Erythroblast (primary cell): ENCODE results near the gene RAB43.
A peak's percentile ranks its signal among the peaks of the same experiment; 100 is the strongest.
"Not testable (repeated sequence)": the region's sequence is repeated elsewhere in the genome, so short reads cannot be mapped to it uniquely, and the experiment has no call there.

Experiments
- DNase-seq, 2 experiments: peaks; one replicate each; lab custom pipeline; 2025; lab: John Stamatoyannopoulos, UW
- GATA1 ChIP-seq: IDR thresholded peaks from 2 replicates; pipeline ENCODE4 v1.6.1; 2011; ENCODE audit warnings: low read depth, mild to moderate bottlenecking, control low read depth, low read length, moderate library complexity
- POLR2A ChIP-seq: IDR thresholded peaks from 2 replicates; pipeline ENCODE4 v1.6.1; 2011; ENCODE audit warnings: mild to moderate bottlenecking, low read length

RAB43 gene

DNA sequence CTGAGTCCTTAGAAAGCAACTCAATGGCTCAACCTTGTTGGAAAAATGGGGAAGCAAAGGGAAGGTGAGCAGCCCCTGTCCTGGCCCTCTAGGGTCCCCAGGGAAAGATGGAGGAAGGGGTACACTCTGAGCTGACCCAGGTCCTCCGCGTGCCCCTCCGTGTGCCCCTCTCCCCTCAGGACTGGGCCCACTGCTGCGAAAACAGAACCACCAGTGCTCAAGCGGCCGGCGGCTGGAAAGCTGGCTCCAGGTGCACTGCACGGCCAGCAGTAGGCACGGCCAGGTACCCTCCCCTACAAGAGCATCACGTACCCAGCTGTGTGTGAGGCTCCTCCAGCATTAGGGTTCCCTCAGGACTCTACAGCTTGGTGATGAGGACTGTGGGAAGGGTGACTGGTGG, 26.3 kb downstream of the RAB43 start:
- no peak for DNase-seq
- TF ChIP-seq POLR2A (no peak), GATA1 (no peak)

DNA sequence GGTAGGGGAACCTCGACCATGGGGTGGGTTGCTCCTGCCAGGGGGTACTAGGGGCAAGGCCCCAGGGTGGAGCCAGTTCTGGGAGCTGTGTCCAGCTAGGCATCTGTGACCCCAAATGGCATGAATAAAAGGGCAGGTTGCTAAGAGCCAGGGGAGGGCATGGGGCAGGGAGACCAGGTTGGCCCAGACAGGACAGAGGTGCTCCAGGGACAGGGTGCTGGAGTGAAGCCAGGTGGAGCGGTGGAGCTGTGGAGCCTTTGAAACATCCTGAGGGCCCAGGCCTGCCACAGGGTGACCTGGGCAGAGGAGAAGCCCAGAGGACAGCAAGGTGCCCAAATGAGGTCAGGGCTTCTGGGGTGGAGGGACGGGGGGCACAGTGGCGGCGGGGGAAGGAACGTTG, 33.3 kb downstream of the RAB43 start:
- not testable (repeated sequence) for DNase-seq

DNA sequence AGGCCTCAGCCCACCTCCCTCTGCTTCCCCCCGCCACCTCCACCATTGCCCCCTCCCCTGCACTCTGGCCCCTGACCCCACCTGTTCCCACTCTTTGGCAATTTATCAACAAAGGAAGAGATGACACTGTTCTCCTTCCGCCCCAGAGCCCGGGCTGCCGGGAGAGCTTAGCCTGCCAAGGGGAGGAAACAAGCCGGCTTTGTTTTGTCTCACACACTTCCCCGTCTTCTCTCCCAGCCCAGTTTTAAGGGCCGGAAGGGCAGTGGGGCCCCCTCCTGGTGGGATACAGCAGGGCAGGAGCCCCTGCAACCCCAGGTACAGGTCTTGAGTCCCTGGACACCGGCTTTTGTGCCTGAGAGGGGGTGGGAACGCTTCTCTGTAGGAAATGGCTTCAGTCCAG, 33.7 kb downstream of the RAB43 start:
- peak; percentile 65 to 78 for DNase-seq

DNA sequence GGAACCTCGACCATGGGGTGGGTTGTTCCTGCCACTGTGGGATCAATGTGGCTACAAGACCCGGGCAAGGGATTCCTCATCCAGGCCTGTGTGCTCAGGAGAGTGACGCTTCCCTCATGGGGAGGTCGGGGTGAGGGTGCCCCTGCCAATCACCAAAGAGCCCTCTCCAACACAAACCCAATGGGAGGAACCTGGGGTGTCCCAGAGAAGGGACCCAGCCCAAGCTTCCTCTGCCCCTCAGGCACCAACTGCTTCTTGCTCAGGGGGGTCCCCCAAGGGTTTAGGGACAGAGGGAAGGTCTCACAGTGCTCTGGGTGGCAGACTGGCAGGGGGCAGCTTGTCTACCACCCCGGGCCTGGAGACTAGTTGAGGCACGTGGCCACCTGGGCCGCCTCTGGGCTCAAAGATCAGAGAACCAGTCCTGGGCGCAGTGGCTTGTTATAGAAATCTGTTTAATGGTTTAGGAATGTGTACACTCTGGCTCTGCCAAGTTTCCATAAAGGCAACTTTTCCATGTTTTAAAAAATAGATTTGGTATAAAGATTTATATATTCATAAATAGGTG, 34.4 kb downstream of the RAB43 start:
- DNase-seq: no peak
- TF ChIP-seq POLR2A: no peak
- no peak for TF ChIP-seq GATA1

DNA sequence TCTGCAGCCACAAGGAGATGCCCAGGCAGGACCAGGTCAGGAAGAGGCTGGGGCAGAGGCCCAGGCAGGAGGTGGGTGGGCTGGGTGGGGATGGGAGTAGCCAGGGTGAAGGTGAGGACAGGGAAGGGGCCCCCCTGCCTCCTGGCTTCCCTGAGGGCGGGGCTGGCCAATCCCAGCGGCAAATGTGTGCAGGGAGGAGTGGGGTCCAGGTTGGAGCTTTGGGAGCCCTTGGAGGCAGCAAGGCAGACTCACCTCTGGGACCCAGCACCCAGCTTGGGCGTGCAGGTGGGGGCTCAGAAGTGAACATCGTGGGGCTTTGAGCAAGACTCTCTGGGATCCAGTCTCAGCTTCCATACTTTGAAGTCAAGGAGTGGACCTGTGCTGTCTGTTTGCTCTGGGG, 35.8 kb downstream of the RAB43 start:
- no peak for DNase-seq
- TF ChIP-seq POLR2A (no peak), GATA1 (no peak)

DNA sequence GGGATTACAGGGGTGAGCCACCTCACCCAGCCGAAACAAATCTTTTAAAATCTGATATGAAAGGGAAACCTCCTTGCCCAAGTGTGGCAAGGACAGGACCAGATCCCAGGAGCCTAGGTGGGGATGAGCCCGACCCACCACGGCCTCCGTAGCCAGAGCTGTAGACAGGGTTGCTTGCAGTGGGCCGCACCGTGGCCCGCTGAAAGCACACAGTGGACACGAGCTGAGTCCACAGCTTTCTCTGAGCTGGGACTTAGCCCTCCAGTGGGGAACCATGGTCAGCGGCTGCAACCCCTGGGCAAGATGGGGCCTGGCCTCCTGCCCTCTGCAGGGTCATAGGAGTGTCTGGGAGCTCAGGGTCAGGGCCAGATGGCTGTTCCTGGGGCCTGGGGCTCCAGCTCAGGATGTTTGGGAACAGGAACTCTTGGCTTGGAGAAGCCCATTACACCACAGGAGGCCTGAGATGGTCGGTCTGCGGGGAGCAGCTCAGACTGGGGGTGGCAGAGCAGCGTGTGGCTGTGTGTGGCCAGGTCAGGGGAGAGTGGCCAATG, 36.4 kb downstream of the RAB43 start:
- TF ChIP-seq GATA1: no peak
- no peak for TF ChIP-seq POLR2A
- DNase-seq: no peak

DNA sequence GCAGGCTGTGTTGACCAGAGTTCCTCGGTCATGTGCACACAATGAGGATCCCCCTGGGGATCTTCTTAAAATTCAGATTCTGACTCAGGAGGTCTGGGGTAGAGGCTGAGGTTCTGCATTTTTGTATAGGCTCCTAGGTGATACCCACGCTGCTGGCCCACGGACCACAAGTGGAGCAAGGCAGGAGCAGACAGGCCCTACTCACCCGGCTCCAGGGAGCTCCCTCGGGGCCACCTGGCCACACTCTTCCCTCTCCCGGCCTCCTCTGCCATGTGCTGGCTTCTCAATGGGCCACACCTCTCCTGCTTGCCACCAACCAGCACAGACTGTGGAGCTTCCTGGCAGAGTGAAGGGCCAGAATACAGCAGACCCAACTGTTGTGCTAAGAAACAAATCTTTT, 37.1 kb downstream of the RAB43 start:
- DNase-seq: no peak
- TF ChIP-seq GATA1: no peak
- TF ChIP-seq POLR2A: no peak

DNA sequence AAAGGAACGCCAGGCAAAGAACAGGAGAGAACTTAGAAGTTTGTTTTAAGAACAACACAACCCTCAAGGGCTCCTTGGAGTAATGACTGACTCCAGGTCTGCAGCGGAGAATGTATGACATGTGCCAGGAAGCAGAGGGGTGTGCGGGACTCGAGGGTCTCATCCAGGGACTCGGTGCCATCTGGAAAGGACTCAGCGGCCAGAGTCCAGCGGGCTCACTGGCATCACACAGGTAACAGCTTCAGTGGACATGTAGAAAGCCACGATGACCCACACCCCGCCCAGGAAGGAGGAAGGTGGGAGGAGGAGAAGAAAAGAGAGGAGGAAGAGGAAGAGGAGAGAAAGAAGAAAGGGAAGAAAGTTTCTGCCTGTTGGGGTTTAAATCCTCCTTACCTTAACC, 39.6 kb downstream of the RAB43 start:
- no peak for DNase-seq
- TF ChIP-seq GATA1 (no peak), POLR2A (no peak)

DNA sequence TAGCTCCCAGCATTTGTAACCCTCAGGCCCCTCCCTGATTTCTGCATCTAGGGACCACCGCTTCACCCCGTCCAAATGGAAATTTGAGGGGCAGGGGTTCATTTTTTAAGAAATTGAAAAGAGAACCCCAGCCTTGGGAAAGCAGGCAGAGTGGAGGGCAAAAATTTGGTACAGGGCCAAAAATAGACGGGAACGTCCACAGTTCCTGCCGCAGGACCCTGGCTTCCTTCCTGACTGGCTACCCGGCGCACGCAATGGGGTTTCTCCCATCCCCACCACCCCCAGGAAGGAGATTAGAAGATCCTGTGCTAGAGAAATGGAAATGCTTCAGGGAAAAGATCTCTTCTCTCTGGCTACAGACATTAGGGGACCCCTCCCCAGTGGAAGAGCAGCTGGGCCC, 40.1 kb downstream of the RAB43 start:
- DNase-seq: no peak
- TF ChIP-seq GATA1 (no peak), POLR2A (no peak)

DNA sequence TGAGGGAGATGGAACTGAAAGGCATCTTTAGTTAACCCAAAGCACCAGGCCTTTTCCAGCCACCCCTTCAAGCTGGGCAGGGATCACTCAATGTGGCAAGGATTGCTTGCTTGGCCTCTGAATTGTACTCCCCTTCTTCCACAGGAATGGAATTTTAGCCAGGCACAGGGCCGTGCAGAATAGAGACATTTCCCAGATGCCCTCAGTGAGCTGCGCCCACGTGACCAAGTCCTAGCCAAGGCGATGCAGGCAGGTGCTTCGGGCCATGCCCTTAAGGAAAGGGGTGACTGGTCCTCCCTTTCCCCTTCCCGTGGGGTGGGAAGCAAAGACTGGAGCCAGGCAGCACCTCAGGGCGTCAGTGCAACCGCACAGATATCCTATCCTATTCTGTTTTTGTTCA, 43.1 kb downstream of the RAB43 start:
- no peak for DNase-seq
- TF ChIP-seq POLR2A: no peak
- TF ChIP-seq GATA1: no peak

DNA sequence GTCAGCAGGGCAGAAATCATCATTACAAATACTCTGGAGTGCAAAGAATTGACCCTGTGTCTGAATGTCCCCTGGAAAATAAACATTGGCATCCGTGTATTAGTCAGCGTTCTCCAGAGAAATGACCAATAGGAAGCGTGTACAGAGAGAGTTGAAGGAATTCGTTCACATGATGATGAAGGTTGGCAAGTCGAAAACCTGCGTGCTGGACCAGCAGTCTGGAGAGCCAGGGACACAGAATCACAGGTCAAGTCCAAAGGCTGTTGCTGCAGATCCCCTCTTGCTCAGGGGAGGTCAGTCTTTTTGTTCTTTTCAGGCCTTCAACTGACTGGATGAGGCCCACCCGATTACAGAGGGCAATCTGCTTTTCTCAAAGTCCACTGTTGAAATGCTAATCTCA, 44.4 kb downstream of the RAB43 start:
- TF ChIP-seq GATA1 (no peak), POLR2A (no peak)
- peak in 1 of 2 experiments; percentile 24 for DNase-seq

DNA sequence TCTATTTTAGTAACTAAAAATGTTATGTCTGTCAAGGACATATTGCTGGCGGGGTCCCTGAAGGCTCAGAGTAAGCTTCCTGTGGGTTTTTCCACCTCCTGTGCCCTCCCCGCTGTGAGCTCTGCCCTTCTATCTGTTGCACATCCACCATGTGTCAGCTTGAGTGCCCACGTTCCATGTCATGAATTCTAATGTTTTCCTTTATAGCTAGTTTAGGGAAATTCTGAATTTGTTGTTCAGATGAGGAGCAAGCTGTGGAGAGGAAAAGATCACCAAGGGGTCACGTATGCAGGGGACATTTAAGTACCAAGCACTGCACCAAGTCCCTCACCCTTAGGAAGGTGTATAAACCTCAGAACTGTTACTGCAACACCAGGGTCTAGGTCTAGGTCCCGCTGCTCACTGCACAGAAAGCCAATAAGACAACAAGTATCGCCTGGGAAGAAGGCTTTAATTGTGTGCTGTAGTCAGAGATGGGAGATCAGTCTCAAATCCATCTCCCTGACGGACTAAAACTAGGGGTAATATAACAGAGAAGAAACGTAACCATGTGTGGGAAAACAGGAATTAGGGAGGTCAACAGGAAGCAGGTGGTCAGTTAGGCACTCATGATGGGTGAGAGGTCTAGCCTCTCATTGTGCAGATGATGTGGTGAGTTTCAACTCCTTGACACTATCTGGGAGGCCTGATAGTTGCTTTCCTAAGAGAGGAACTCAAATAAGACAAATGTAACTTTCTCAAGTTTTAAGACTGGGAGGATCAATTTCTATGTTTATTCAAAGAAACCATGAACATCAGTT, 51.3 kb downstream of the RAB43 start:
- TF ChIP-seq POLR2A (no peak), GATA1 (no peak)
- no peak for DNase-seq

DNA sequence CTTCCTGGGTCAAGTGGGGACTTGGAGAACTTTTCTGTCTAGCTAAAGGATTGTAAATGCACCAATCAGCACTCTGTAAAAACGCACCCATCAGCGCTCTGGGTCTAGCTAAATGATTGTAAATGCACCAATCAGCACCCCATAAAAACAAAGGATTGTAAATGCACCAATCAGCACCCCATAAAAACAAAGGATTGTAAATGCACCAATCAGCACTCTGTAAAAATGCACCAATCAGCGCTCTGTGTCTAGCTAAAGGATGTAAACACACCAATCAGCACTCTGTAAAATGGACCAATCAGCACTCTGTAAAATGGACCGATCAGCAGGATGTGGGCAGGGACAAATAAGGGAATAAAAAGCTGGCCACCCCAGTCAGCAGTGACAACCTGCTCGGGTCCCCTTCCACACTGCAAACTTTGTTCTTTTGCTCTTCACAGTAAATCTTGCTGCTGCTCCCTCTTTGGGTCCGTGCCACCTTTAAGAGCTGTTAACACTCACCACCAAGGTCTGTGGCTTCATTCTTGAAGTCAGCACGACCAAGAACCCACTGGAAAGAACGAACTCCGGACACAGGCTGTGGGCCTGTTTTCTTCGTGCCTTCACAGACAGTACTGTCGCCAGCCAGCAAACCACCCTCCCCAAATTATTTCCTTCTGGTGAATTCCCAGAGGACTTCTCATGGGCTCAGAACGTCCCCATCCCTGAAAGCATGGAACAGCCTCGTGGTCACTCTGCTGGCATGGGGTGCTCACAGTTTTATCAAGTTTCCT, 52.1 kb downstream of the RAB43 start:
- DNase-seq: peak in 1 of 2 experiments; percentile 51

DNA sequence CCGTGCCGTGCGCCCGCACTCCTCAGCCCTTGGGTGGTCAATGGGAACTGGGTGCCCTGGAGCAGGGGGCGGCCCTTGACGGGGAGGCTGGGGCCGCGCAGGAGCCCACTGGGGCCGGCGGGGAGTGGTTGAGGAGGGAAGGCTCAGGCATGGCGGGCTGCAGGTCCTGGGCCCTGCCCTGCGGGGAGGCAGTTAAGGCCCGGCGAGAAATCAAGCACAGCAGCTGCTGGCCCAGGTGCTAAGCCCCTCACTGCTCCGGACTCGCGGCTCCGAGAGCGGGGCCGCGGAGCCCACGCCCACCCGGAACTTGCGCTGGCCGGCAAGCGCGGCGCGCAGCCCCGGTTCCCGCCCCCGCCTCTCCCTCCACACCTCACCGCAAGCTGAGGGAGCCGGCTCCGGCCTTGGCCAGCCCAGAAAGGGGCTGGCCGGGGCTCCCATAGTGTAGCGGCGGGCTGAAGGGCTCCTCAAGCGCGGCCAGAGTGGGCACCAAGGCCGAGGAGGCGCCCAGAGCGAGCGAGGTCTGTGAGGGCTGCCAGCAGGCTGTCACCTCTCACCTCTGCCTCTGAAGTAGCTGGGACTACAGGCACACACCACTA, 53.2 kb downstream of the RAB43 start:
- TF ChIP-seq POLR2A: no peak
- TF ChIP-seq GATA1: no peak
- peak; percentile 65 to 74 for DNase-seq
